Epithelial cell of proximal tubule (primary cell): Measurements from ENCODE around the gene TDP2. TPM values are rescaled to one million over a fixed set of nuclear protein-coding genes. Genes with fewer than 3 reads are reported as not detected.
"Not testable (repeated sequence)": the region's sequence is repeated elsewhere in the genome, so short reads cannot be mapped to it uniquely, and the experiment has no call there.

Source experiments
- DNase-seq: peaks from one replicate; pipeline ENCODE4 v3.0.0-alpha.2; 2011; ENCODE audit warnings: low read depth
- H3K4me3 ChIP-seq: 2 replicates; pipeline ENCODE4 v1.5.1; 2011; ENCODE audit warnings: low read depth, mild to moderate bottlenecking, low read length
- total RNA-seq: library from RNA; depleted of rRNA; stranded (reverse); fragments of >200 nt; gene quantifications from 2 replicates; pipeline ENCODE4 v1.2.3, GENCODE V29; 2015
- TF ChIP-seq, protein P1 (sequence below): conservative IDR thresholded peaks from 2 replicates; pipeline ENCODE4 v1.5.1; 2012; ENCODE audit warnings: low read depth, mild to moderate bottlenecking, low read length

Gene TDP2
- total RNA-seq, 1 donor from 2014 or later = 31.2 TPM

DNA sequence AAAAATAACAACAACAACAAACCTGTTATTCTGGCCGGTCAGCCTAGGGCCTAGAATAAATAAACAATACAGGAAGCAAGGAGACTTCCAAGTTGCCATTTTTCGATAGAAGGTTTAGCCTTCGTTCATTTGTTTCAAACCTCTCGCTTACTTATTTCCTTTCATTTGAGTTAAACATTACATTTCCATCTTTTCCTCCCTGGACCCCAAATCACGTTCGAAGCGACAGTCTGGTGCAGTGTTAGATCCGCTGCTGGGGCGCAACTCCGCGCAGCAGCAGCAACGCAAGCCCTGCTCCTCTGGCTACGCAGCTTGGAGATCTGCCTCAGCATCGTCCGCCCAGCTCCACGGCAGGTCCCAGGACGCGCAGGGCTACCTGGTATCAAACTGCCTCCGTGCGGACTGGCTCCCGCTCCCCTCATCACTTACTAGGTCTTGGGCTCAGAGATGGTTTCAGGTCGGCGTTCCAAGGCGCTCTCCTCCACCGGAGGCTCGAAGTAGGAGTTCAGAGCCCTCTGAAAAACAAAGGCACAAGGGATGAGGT is 530 bp downstream of the TDP2 start:
- no peak for DNase-seq
- TF ChIP-seq, protein P1, sequence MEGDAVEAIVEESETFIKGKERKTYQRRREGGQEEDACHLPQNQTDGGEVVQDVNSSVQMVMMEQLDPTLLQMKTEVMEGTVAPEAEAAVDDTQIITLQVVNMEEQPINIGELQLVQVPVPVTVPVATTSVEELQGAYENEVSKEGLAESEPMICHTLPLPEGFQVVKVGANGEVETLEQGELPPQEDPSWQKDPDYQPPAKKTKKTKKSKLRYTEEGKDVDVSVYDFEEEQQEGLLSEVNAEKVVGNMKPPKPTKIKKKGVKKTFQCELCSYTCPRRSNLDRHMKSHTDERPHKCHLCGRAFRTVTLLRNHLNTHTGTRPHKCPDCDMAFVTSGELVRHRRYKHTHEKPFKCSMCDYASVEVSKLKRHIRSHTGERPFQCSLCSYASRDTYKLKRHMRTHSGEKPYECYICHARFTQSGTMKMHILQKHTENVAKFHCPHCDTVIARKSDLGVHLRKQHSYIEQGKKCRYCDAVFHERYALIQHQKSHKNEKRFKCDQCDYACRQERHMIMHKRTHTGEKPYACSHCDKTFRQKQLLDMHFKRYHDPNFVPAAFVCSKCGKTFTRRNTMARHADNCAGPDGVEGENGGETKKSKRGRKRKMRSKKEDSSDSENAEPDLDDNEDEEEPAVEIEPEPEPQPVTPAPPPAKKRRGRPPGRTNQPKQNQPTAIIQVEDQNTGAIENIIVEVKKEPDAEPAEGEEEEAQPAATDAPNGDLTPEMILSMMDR = no peak
- H3K4me3 ChIP-seq = peak overlapping the region; percentile 99

DNA sequence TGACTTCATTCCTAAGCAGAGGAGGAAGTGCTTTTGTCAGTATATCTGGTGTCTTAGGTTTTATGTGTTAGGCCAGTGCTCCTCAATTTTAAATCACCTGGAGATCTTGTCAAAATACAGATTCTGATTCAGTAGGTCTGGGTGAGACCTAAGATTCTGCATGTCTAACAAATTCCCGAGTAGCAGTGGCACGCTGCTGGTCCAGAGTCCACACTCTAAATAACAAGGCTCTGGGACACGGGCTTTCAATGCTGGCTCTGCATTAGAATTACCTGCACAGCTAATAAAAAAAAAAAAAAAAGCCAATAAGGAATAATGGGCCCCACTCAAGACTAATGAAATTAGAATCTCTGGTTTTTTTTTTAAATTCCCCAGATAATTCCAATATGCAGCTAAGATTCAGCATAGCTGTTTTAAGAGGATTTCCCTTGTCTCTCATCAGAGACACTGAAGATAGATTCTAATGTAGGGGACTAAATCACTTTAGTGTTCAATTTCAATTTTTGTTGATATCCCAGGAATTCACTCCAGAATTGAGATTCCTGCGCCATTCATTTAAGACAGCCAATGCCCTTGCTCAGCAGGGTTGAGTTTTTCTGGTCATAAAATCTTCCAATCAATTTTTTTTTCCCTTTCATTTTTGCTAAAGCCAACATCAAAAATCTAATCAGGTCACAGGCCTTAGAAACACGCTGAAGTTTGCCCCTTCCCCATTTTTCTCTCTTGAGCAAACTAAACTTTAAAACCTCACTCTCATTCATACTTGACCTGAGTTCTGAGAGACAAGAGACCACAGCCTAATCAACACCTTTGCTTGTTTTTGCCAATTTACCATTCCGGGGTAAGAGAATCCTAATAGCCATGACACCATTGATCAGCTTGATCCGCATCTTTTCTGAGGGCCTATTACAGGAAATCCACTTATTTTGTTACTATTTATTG is 2.4 kb downstream of the TDP2 start:
- H3K4me3 ChIP-seq = peak overlapping the region; percentile 99
- TF ChIP-seq, protein P1 = no peak
- DNase-seq = no peak

DNA sequence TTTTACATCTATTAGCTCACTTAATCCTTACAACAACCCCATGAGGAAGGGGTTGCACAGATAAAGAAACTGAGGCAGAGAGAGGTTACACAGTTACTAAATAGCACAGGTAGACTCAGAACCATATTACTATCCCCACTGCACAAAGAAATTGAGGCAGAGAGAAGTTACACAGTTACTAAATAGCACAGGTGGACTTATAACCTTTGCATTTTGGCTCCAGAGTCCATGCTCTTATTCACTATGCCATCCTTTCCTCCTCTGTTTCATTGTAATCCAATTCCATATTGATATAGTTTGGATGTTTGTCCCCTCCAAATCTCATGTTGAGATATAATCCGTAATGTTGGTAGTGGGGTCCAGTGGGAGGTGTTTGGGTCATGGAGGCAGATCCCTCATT is 3.5 kb downstream of the TDP2 start:
- no peak for DNase-seq
- no peak overlapping the region for H3K4me3 ChIP-seq
- TF ChIP-seq, protein P1 = no peak

DNA sequence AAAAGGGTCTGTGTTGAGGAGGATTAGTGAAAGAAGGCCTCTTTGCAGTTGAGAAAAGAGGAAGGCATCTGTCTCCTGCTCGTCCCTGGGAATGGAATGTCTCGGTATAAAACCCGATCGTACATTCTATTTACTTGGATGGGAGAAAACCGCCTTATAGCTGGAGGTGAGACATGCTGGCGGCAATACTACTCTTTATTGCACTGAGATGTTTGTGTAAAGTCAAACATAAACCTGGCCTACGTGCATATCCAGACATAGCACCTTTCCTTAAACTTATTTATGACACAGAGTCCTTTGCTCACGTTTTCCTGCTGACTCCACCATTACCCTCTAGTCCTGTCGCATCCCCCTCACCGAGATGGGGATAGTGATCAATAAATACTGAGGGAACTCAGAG is 4.5 kb downstream of the TDP2 start:
- no peak for DNase-seq
- no peak overlapping the region for H3K4me3 ChIP-seq
- TF ChIP-seq, protein P1 = no peak

DNA sequence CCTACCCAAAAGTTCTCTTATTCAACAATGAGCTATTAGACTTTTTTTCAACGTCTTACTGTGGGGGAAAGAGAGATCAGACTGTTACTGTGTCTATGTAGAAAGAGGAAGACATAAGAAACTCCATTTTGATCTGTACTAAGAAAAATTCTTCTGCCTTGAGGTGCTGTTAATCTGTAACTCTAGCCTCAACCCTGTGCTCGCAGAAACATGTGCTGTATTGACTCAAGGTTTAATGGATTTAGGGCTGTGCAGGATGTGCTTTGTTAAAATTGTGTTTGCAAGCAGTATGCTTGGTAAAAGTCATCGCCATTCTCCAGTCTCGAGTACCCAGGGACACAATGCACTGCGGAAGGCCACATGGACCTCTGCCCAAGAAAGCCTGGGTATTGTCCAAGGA is 4.9 kb downstream of the TDP2 start:
- DNase-seq, H3K4me3 ChIP-seq: not testable (repeated sequence)

DNA sequence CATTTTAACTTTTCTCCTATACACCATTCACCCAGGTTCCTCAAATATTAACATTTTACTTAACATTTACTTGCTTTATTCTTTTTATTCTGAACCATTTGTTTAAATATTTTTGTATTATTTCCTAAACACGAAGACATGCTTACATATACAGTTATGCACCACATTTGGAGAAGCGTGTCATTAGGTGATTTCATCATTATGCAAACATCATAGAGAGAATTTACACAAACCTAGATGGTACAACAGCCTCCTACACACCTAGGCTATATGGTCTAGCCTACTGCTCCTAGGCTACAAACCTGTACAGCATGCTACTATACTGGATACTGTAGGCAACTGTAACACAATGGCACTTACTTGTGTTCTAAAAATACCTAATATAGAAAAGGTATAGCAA is 6.6 kb downstream of the TDP2 start:
- no peak for DNase-seq
- TF ChIP-seq, protein P1 = no peak
- H3K4me3 ChIP-seq = no peak overlapping the region

DNA sequence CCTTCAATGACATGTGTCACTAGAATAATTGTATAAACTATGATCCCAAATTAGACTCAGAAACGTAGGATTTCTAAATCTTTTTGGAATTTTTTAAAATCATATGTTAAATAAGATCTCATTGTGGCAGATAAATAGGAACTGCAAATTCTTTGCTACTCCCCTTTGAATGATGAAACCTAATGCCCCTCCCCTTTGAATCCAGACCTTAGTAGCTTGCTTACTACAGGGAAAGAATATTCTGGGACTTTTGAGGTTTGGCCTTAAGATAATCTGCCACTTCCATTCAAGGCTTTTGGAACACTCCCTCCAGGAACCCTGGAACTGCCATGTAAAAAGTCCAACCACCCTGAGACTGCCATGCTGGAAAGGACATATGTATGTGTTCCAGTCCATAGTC is 7.1 kb downstream of the TDP2 start:
- no peak overlapping the region for H3K4me3 ChIP-seq
- DNase-seq = no peak
- TF ChIP-seq, protein P1 = no peak
